ENCODE results near the gene WHRN. TPM values are rescaled to one million over a fixed set of nuclear protein-coding genes. Genes with fewer than 3 reads are reported as not detected.

The WHRN gene
- total RNA-seq, 1 experiment from 2014 or later, result 24.3 TPM

DNA sequence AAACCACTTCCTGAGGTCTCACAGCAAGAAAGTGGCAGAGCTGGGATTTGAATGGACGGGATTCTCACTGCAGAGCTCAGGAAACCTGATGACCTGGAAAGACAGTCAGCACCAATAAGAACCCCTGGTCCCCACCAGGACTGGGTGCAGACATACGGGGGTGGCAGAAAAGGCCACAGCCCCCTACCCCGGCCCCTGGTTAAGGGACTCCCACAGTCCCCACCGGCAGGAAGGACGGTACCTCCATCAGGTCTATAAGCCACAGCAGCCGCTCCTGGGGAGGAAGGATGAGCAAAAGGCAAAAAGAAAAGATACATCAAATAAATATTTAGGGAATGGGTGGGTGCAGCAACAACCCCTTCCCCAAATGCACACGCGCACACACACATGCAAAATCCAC is 85.5 kb downstream of the WHRN start:
- H3K4me1 Mint-ChIP-seq, result peaks cover 10% of the 10 kb centered on the region
- no peaks in the 10 kb centered on the region for H3K27me3 Mint-ChIP-seq (ENCODE audit: low read depth)
- POLR2A ChIA-PET, result no interaction called here
- H3K9me3 Mint-ChIP-seq, result no peaks in the 10 kb centered on the region
- H3K4me3 Mint-ChIP-seq, result no peak overlapping the region
- H3K36me3 Mint-ChIP-seq, result no peaks in the 10 kb centered on the region
- ATAC-seq, result no peak
- TF ChIP-seq ZNF219 (CRISPR knock-in tag; IDR thresholded peaks at IDR 0.05; ENCODE audit: borderline replicate concordance) (no peak), HMGA2 (CRISPR knock-in tag; IDR thresholded peaks at IDR 0.05) (no peak), SP1 (CRISPR knock-in tag; conservative IDR thresholded peaks at IDR 0.05) (no peak), MYBL2 (CRISPR knock-in tag; IDR thresholded peaks at IDR 0.05) (no peak), CBFB (CRISPR knock-in tag; IDR thresholded peaks at IDR 0.05; ENCODE audit: low read depth) (no peak), NR2C2 (CRISPR knock-in tag; IDR thresholded peaks at IDR 0.05) (no peak), ZNF138 (CRISPR knock-in tag; conservative IDR thresholded peaks at IDR 0.05) (no peak), GTF2I (CRISPR knock-in tag; conservative IDR thresholded peaks at IDR 0.05) (no peak), RELA (CRISPR knock-in tag; IDR thresholded peaks at IDR 0.05; ENCODE audit: borderline replicate concordance) (no peak), IRF2 (CRISPR knock-in tag; IDR thresholded peaks at IDR 0.05; ENCODE audit: borderline replicate concordance, low read depth) (no peak), ARID4B (CRISPR knock-in tag; IDR thresholded peaks at IDR 0.05; ENCODE audit: borderline replicate concordance) (no peak), NR1H2 (CRISPR knock-in tag; IDR thresholded peaks at IDR 0.05) (no peak), ZNF425 (CRISPR knock-in tag; conservative IDR thresholded peaks at IDR 0.05) (no peak)
- TF ChIP-seq, protein P1, sequence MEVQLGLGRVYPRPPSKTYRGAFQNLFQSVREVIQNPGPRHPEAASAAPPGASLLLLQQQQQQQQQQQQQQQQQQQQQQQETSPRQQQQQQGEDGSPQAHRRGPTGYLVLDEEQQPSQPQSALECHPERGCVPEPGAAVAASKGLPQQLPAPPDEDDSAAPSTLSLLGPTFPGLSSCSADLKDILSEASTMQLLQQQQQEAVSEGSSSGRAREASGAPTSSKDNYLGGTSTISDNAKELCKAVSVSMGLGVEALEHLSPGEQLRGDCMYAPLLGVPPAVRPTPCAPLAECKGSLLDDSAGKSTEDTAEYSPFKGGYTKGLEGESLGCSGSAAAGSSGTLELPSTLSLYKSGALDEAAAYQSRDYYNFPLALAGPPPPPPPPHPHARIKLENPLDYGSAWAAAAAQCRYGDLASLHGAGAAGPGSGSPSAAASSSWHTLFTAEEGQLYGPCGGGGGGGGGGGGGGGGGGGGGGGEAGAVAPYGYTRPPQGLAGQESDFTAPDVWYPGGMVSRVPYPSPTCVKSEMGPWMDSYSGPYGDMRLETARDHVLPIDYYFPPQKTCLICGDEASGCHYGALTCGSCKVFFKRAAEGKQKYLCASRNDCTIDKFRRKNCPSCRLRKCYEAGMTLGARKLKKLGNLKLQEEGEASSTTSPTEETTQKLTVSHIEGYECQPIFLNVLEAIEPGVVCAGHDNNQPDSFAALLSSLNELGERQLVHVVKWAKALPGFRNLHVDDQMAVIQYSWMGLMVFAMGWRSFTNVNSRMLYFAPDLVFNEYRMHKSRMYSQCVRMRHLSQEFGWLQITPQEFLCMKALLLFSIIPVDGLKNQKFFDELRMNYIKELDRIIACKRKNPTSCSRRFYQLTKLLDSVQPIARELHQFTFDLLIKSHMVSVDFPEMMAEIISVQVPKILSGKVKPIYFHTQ (CRISPR knock-in tag; IDR thresholded peaks at IDR 0.05), result no peak
- TF ChIP-seq, protein P2, sequence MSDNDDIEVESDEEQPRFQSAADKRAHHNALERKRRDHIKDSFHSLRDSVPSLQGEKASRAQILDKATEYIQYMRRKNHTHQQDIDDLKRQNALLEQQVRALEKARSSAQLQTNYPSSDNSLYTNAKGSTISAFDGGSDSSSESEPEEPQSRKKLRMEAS (CRISPR knock-in tag; IDR thresholded peaks at IDR 0.05), result no peak
- TF ChIP-seq, protein P3, sequence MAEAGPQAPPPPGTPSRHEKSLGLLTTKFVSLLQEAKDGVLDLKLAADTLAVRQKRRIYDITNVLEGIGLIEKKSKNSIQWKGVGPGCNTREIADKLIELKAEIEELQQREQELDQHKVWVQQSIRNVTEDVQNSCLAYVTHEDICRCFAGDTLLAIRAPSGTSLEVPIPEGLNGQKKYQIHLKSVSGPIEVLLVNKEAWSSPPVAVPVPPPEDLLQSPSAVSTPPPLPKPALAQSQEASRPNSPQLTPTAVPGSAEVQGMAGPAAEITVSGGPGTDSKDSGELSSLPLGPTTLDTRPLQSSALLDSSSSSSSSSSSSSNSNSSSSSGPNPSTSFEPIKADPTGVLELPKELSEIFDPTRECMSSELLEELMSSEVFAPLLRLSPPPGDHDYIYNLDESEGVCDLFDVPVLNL (CRISPR knock-in tag; IDR thresholded peaks at IDR 0.05; ENCODE audit: borderline replicate concordance, low read depth), result no peak
- TF ChIP-seq, protein P4, sequence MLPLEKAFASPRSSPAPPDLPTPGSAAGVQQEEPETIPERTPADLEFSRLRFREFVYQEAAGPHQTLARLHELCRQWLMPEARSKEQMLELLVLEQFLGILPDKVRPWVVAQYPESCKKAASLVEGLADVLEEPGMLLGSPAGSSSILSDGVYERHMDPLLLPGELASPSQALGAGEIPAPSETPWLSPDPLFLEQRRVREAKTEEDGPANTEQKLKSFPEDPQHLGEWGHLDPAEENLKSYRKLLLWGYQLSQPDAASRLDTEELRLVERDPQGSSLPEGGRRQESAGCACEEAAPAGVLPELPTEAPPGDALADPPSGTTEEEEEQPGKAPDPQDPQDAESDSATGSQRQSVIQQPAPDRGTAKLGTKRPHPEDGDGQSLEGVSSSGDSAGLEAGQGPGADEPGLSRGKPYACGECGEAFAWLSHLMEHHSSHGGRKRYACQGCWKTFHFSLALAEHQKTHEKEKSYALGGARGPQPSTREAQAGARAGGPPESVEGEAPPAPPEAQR (CRISPR knock-in tag; IDR thresholded peaks at IDR 0.05), result no peak
- TF ChIP-seq, protein P5, sequence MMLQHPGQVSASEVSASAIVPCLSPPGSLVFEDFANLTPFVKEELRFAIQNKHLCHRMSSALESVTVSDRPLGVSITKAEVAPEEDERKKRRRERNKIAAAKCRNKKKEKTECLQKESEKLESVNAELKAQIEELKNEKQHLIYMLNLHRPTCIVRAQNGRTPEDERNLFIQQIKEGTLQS (CRISPR knock-in tag; conservative IDR thresholded peaks at IDR 0.05), result no peak
- TF ChIP-seq, protein P6, sequence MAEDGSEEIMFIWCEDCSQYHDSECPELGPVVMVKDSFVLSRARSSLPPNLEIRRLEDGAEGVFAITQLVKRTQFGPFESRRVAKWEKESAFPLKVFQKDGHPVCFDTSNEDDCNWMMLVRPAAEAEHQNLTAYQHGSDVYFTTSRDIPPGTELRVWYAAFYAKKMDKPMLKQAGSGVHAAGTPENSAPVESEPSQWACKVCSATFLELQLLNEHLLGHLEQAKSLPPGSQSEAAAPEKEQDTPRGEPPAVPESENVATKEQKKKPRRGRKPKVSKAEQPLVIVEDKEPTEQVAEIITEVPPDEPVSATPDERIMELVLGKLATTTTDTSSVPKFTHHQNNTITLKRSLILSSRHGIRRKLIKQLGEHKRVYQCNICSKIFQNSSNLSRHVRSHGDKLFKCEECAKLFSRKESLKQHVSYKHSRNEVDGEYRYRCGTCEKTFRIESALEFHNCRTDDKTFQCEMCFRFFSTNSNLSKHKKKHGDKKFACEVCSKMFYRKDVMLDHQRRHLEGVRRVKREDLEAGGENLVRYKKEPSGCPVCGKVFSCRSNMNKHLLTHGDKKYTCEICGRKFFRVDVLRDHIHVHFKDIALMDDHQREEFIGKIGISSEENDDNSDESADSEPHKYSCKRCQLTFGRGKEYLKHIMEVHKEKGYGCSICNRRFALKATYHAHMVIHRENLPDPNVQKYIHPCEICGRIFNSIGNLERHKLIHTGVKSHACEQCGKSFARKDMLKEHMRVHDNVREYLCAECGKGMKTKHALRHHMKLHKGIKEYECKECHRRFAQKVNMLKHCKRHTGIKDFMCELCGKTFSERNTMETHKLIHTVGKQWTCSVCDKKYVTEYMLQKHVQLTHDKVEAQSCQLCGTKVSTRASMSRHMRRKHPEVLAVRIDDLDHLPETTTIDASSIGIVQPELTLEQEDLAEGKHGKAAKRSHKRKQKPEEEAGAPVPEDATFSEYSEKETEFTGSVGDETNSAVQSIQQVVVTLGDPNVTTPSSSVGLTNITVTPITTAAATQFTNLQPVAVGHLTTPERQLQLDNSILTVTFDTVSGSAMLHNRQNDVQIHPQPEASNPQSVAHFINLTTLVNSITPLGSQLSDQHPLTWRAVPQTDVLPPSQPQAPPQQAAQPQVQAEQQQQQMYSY (CRISPR knock-in tag; IDR thresholded peaks at IDR 0.05), result no peak
- DNase-seq (ENCODE audit: low spot score), result no peak
- H3K27ac Mint-ChIP-seq, result no peak overlapping the region
- CTCF ChIA-PET, result interaction anchor here (1.4 to 4.6 kb wide), 3 partner anchors 14 to 234 kb away, joined by 5 to 18 read pairs (median 10); no protein-coding TSS in a partner anchor
